ENCODE data around the gene KDM7A. TPM values are rescaled to one million over a fixed set of nuclear protein-coding genes. Genes with fewer than 3 reads are reported as not detected.

KDM7A gene
- total RNA-seq, 1 experiment from 2014 or later = 6.6 TPM

DNA sequence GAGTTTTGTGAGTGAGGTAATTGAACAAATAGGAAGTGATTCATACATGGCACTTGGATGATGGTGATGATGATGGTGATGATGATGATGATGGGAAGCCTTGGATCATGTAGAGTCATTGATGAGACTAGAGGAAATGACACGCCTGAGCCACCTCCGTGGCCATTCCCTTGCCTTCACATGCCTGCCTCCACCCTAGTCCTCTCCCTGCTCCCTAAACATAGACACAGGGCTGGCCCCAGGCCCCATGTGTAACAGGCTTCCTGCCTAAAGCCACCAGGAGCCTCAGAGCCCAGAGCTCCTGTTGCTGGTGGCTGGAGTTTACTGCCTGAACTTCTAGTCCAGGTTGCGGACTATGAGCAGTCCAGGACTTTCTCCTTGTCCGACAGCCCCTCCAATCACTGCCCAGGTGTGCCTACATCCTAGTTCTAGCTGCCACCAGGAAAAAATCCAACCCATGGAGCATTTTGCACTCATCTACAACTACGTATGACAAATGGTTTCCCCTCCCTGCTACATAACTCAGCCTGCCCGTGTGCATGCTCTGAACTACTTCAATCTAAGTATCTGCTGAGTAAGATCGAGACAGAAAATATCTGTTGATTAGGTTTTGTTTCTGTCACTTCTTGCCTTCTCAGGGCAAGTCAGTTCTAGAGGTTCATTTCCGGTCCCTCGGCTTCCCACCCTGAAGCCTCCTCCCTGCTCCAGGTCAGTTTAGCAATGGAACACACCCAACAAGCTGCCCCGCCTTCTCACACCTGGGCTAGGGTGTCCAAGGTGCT lies 35.5 kb upstream of the KDM7A start:
- Histone ChIP-seq H3K27me3 (ENCODE audit: insufficient read depth, low read length) (no peaks in the 10 kb centered on the region), H3K23me2 (ENCODE audit: insufficient read length, low read depth, low read length, poor library complexity, severe bottlenecking) (no peaks in the 10 kb centered on the region), H2BK12ac (ENCODE audit: insufficient read length, low read depth, low read length) (no peak overlapping the region), H2AFZ (ENCODE audit: low read length) (no peak overlapping the region), H3T11ph (ENCODE audit: low read length) (no peak overlapping the region), H3K4me1 (ENCODE audit: insufficient read depth, low read length) (no peaks in the 10 kb centered on the region), H4K20me1 (ENCODE audit: control insufficient read depth, insufficient read depth, insufficient read length) (no peaks in the 10 kb centered on the region), H3K18ac (ENCODE audit: insufficient read length, low read depth, low read length) (no peak overlapping the region), H2BK120ac (ENCODE audit: low read depth, low read length, poor library complexity, severe bottlenecking) (no peak overlapping the region), H2AK5ac (ENCODE audit: insufficient read length, low read length) (no peak overlapping the region), H4K91ac (ENCODE audit: insufficient read length, low read depth, low read length) (no peak overlapping the region), H3K14ac (ENCODE audit: insufficient read depth, low read length) (no peak overlapping the region; the same call in 1 of the 2 replicates), H4K5ac (ENCODE audit: insufficient read length, low read depth, low read length) (no peak overlapping the region), H3K9ac (ENCODE audit: extremely low read depth, insufficient read length, low read length) (no peak overlapping the region), H3K4ac (ENCODE audit: low read depth, low read length) (no peak overlapping the region), H2BK20ac (ENCODE audit: low read depth, low read length, poor library complexity, severe bottlenecking) (no peak overlapping the region), H3K4me2 (ENCODE audit: insufficient read depth, insufficient read length, low read length) (no peak overlapping the region), H3K23ac (ENCODE audit: insufficient read length, low read depth, low read length) (no peak overlapping the region), H3K9me3 (ENCODE audit: control insufficient read depth, low read depth, low read length) (no peaks in the 10 kb centered on the region), H4K8ac (replicated peaks; ENCODE audit: insufficient read length, low read depth, low read length) (no peak overlapping the region), H3K79me1 (ENCODE audit: insufficient read depth, low read depth, low read length, poor library complexity, severe bottlenecking) (no peaks in the 10 kb centered on the region), H3K79me2 (ENCODE audit: insufficient read depth, low read length) (no peaks in the 10 kb centered on the region), H2BK5ac (ENCODE audit: insufficient read length, low read length) (no peak overlapping the region), H2BK15ac (ENCODE audit: low read depth, low read length) (no peak overlapping the region), H3K56ac (ENCODE audit: insufficient read length, low read depth, low read length) (no peak overlapping the region), H3K27ac (ENCODE audit: insufficient read length, low read depth, low read length) (no peak overlapping the region)
- H3K27ac Mint-ChIP-seq = no peak overlapping the region
- WGBS (ENCODE audit: extremely low coverage, insufficient read length, low lambda C conversion rate) = no CpG with 5 or more reads among the region's 10 CpGs
- no peak for TF ChIP-seq CTCF (conservative IDR thresholded peaks at IDR 0.05)
- H3K27me3 Mint-ChIP-seq (ENCODE audit: low read depth) = peaks cover 4% of the 10 kb centered on the region; the same call in 1 of the 2 replicates
- H3K9me3 Mint-ChIP-seq = peaks cover 0 to 8% of the 10 kb centered on the region in 2 experiments; a peak in 3 of 5 replicates
- H3K36me3 Mint-ChIP-seq (ENCODE audit: insufficient read depth in 1 of 3, low read depth in 3 of 3) = no peaks in the 10 kb centered on the region; a peak in 1 of 7 replicates
- peaks cover 5 to 10% of the 10 kb centered on the region in 2 experiments for H3K4me1 Mint-ChIP-seq
- no peak overlapping the region for H3K4me3 Mint-ChIP-seq
- no peak for DNase-seq

Measured in H9 (cell line).